ENCODE data around the gene DLG2.
"Not testable (repeated sequence)": the region's sequence is repeated elsewhere in the genome, so short reads cannot be mapped to it uniquely, and the experiment has no call there.

The DLG2 gene

GRCh38 chr11:85627332-85627997 is at the start of gene DLG2:
Gene DLG2, minus strand, starts transcription at chr11:85627344.
- DNase-seq, result no peak

- no peak for DNase-seq
Measured at GRCh38 chr11:85673393-85673792, 46.2 kb upstream of the DLG2 start.

GRCh38 chr11:85672105-85672902 is 45.2 kb upstream of the DLG2 start:
- DNase-seq, result no peak

- DNase-seq, result not testable (repeated sequence)
Measured at GRCh38 chr11:85670949-85671663, 44.0 kb upstream of the DLG2 start.

- no peak for DNase-seq
Measured at GRCh38 chr11:85668157-85668556, 41.0 kb upstream of the DLG2 start.

GRCh38 chr11:85666687-85667086 is 39.5 kb upstream of the DLG2 start:
- no peak for DNase-seq

- no peak for DNase-seq
Measured at GRCh38 chr11:85665733-85666132, 38.6 kb upstream of the DLG2 start.

GRCh38 chr11:85664615-85665481 is 37.7 kb upstream of the DLG2 start, which contains the start of gene CREBZF:
Gene CREBZF, minus strand, starts transcription at chr11:85665129. Its CDS starts 254 bp downstream, at chr11:85664875.
- DNase-seq, result peak; percentile 92

GRCh38 chr11:85663753-85664614 is 36.8 kb upstream of the DLG2 start:
- peak; percentile 81 to 88 for DNase-seq

GRCh38 chr11:85663080-85663752 is 36.1 kb upstream of the DLG2 start:
- DNase-seq, result no peak

GRCh38 chr11:85661972-85662664 is 35.0 kb upstream of the DLG2 start:
- DNase-seq, result no peak

GRCh38 chr11:85658180-85658579 is 31.0 kb upstream of the DLG2 start:
- no peak for DNase-seq

GRCh38 chr11:85656777-85657176 is 29.6 kb upstream of the DLG2 start:
- no peak for DNase-seq

GRCh38 chr11:85654343-85654742 is 27.2 kb upstream of the DLG2 start:
- DNase-seq, result not testable (repeated sequence)

- DNase-seq, result no peak
Measured at GRCh38 chr11:85652786-85653447, 25.8 kb upstream of the DLG2 start.

GRCh38 chr11:85651118-85651517 is 24.0 kb upstream of the DLG2 start:
- no peak for DNase-seq

- peak; percentile 91 to 92 for DNase-seq
Measured at GRCh38 chr11:85647604-85648299, 20.6 kb upstream of the DLG2 start, which contains the start of gene TMEM126A. Gene TMEM126A, plus strand, starts transcription at chr11:85647967. Its CDS starts 2,289 bp downstream, at chr11:85650256.

- DNase-seq, result no peak
Measured at GRCh38 chr11:85647078-85647477, 19.9 kb upstream of the DLG2 start.

- no peak for DNase-seq
Measured at GRCh38 chr11:85643191-85643614, 16.1 kb upstream of the DLG2 start.
